GM19372 (cell line): ENCODE data around the gene THRSP.
"Not testable (repeated sequence)": the region's sequence is repeated elsewhere in the genome, so short reads cannot be mapped to it uniquely, and the experiment has no call there.

Experiments
- ATAC-seq: cut with Tn5 transposase; IDR thresholded peaks from one replicate; pipeline ENCODE4 v1.9.1; 2021; ENCODE audit warnings: mild to moderate bottlenecking, low read depth, moderate library complexity; ENCODE audit not compliant: unreplicated experiment

THRSP gene

DNA sequence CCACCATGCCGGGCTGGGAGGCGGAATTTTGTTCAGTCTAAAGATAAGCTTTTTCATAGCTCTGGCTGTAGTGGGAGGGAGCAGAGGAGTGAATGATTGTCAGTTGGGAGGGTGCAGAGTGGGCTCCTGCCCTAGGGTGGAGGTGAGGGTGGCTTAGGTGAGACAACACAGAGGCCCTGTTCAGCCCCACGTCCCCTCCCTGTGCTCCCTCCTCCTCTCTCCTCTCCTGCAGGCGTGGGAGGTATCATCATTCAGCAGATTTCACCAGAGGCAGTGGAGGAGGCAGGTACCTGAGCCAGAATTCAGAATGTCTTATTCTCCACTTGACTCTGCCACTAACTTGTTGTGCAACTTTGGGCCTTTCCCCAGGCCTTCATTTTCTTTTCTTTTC lies 1.7 kb upstream of the THRSP start:
- no peak for ATAC-seq

DNA sequence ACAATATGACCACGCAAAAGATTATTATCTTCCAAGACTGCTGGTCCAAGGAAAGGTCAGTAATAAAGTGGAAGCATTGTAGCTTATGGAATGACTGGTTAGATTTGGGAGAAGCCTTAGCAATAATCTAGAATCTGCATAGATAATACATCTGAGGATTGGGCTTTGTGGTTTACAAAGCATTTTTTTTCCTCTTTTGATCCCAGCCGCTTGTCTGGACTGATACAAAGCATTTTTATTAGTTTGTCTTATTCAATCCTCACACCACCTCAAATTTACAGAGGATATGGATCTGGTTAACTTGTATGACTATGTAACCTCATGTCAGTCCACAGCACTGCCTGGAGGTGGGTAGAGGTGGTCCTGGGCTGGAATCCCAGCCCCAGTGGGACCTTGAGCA lies 990 bp upstream of the THRSP start:
- ATAC-seq: no peak

DNA sequence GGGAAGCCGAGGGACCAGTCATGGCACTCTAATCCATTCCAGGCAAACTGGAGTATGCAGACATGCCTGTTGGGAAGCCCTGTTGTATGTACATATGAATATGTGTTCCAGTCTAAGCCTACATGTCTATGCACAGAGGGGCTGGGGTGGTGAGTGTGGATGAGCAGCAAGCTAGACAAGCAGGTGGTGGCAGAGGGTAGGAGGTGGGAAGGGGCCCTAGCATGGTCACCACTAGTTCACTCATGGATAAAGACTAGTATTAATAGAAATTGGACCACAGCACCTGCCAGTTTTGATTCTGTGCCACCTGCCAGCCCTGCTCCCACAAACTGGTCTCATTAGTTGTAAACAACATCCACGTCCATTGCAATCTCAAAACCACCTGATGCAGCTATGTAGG lies 1.5 kb downstream of the THRSP start:
- ATAC-seq: no peak

DNA sequence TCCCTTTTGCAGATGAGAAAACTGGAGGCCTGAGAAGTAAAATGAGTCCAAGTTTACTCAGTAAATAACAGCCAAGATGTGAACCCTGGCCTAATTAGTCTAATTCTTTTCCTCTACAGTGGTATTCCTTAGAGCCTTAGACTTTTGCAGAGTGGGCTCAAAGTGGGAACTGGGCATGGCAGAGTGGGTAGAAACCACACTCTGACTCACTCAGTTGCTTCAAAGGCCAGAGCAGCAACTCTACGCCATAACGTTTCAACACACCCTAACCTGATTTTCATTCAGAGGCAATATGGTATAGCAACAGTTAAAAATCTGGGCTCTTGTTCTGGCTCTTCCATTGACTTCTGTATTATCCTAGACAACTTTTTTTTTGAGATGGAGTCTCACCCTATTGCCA lies 2.8 kb downstream of the THRSP start:
- no peak for ATAC-seq

DNA sequence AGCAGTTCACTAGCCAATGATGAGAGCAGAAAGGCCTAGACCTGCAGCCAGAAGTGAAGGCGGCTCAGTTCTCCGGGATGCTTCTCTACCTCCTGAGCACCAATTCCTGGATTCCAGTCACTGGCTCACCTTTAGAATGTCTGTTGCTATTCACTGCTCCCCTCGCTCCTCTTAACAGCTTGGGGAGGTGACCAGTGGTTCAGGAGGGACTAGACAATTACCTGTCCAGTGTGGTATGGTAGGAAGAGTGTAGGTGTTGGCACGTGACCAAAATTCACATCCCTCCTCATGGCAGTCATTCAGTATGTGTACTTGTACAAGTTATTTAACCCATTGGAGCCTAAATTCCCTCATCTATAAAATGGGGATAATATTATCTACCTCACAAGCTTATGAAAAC lies 4.0 kb downstream of the THRSP start:
- no peak for ATAC-seq

GRCh38 chr11:78069465-78069864 lies 5.8 kb downstream of the THRSP start:
- no peak for ATAC-seq

GRCh38 chr11:78070621-78071020 lies 7.0 kb downstream of the THRSP start:
- no peak for ATAC-seq

DNA sequence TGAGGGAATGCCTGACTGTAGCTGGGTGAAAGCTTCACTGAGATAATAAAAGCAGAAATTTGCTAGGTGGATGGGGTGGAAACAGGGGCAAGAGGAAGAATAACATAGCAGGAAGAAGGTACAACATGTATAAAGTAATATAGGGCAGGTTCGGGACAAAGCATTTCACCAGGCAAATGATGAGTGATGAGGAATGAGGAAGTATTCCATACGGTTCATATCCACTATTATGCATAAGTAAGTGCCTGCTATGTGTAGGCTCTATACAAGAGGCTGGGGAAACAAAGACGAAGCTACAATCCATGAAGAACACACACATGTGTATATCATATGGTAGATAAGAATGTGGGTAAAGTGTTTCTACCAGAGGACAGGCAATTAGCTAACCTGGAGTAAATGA lies 8.1 kb downstream of the THRSP start:
- ATAC-seq: no peak

GRCh38 chr11:78072455-78072854 lies 8.8 kb downstream of the THRSP start:
- ATAC-seq: no peak

DNA sequence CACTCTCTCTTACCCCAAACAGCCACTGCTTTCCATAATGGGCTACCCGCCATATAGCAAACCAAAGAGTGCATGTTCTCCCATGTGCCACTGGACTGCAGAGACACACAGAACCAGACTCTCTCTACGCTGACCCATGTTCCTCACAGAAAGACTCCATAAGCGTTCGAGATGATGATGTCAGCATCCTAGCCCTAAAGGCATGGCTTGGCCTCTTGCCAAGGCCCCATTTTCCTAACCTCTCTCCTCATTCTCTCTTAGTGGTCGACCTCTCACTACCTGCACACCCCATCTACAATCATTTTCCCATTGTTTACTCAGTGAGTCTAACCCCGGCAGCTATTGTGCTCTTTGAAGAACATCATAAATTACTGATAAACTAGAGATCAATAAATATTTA lies 11.1 kb downstream of the THRSP start:
- ATAC-seq: no peak

- no peak for ATAC-seq
Observed at GRCh38 chr11:78076733-78077403, 13.2 kb downstream of the THRSP start.

- not testable (repeated sequence) for ATAC-seq
Observed at GRCh38 chr11:78077592-78077991, 13.9 kb downstream of the THRSP start.

DNA sequence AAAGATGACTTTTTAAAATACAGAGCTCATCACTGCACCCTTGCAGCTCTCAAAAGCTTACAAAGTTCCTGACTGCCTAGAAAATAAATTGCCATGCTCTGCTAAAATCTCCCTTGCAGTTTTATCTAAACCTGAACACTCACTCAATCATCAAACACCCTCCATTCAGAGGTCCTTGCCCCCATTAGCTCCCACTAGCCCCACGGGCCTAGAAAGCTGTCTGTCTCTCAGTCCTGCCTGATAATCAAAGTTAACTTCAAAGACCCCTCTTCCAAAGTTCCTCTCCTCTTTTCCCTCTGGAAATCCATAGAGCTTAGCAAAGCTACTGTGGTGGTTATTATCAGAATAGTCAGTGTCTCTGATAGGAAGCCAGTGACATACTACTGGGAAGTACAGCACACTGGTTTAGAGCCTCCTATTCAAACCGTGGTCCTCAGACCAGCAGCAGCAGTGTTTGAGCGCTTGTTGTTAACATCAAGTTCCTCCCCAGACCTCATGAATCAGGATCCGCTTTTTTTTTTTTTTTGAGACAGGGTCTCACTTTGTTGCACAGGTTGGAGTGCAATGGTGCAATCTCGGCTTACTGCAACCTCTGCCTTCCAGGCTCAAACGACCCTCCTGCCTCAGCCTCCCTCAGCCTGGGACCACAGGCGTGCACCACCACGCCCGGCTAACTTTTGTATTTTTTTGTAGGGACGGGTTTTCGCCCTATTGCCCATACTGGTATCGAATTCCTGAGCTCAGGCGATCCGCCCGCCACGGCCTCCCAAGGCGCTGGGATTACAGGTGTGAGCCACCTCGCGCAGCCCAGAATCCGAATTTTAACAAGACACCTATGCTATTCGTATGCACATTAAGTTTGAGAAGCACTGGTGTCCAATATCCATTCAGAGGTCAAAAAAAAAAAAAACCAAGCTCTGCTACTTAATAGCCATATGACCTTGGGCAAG lies 14.8 kb downstream of the THRSP start:
- no peak for ATAC-seq

- peak; percentile 83 for ATAC-seq
Observed at GRCh38 chr11:78079232-78080083, 15.8 kb downstream of the THRSP start, which contains the start of gene NDUFC2. TSS of gene NDUFC2 (minus strand) at chr11:78079862. CDS start at chr11:78079744, 118 bp downstream.

DNA sequence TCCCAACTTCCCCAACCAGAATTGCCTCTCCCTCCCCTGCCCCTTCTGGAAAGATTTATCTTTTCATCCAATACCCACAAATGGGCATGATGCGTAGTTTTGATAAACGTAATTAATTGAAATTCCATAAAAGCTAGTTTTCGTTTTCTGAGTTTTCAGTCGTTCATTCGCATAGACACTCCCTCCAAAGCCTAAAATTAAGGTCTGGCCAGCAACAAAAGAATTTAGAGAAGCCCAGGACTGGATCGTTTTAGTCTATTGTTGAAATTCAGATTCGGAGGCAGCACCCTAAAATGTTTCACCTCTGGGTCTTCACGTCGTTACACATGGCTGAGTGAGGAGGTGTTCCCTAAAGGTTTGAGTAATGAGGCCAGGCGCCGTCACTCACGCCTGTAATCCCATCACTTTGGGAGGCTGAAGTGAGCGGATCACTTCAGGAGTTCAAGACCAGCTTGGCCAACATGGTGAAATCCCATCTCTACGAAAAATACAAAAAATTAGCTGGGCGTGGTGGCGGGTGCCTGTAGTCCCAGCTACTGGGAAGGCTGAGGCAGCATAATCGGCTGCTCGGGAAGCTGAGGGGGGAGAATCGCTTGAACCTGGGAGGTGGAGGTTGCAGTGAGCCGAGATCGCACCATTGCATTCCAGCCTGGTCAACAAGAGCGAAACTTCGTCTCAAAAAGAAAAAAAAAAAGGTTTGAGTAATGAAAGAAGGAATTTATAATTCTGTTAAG lies 16.6 kb downstream of the THRSP start:
- no peak for ATAC-seq

- ATAC-seq: no peak
Observed at GRCh38 chr11:78080818-78081495, 17.3 kb downstream of the THRSP start.

GRCh38 chr11:78081583-78081982 lies 17.9 kb downstream of the THRSP start:
- ATAC-seq: no peak

DNA sequence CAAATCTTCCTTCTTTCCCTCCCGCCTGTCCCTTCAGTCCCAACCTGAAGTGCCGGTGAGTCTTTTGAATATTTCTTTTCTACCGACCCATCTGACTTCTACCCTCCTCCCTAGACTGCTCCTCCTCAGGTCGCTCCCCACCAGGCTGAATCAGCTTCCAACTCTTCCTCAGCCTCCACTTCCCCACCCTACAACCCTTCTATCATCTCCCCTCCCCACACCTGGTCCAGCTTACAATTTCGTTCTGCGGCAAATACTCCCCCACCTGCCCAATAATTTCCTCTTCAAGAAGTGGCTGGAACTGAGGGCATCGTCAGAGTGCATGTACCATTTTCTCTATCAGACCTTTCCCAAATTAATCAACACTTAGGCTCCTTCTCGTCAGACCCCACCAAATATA lies 18.5 kb downstream of the THRSP start:
- no peak for ATAC-seq

- ATAC-seq: no peak
Observed at GRCh38 chr11:78083021-78083420, 19.4 kb downstream of the THRSP start.

DNA sequence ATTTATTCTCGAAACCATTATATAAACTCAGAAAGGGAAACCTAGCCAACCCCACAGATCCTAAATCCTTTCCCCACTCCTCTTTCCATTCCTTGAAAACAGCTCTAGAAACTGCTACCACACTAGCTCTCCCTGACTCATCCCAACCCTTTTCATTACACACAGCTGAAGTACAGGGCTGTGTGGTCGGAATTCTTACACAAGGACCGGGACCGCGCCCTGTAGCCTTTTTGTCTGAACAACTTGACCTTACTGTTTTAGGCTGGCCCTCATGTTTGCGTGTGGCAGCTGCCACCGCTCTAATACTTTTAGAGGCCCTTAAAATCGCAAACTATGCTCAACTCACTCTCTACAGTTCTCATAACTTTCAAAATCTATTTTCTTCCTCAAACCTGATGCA lies 20.8 kb downstream of the THRSP start:
- ATAC-seq: not testable (repeated sequence)
